Measurements from ENCODE around the gene TRMT61A. TPM values are rescaled to one million over a fixed set of nuclear protein-coding genes. Genes with fewer than 3 reads are reported as not detected.

The TRMT61A gene
- total and polyA plus RNA-seq, 2 experiments from 2014 or later, result 13.3 to 15.0 TPM

GRCh38 chr14:103520269-103520656 lies 8.7 kb upstream of the TRMT61A start:
- Histone ChIP-seq H3K4me1 (ENCODE audit: insufficient read depth) (peaks cover 11% of the 10 kb centered on the region), H4K20me1 (ENCODE audit: insufficient read depth) (no peaks in the 10 kb centered on the region), H3K9me3 (ENCODE audit: low read depth) (no peaks in the 10 kb centered on the region), H3K9me2 (ENCODE audit: insufficient read depth) (no peaks in the 10 kb centered on the region), H3K4me2 (ENCODE audit: unreplicated experiment) (no peak overlapping the region), H3K27ac (no peak overlapping the region), H2AFZ (no peak overlapping the region), H3K4me3 (no peak overlapping the region), H3F3A (ENCODE audit: insufficient read depth) (peaks cover 8% of the 10 kb centered on the region; the same call in 1 of the 2 replicates), H3K79me2 (ENCODE audit: insufficient read depth) (no peaks in the 10 kb centered on the region), H3K27me3 (replicated peaks; ENCODE audit: insufficient read depth) (no peaks in the 10 kb centered on the region), H3K36me3 (ENCODE audit: low read depth) (no peaks in the 10 kb centered on the region), H3K9ac (no peak overlapping the region)
- DNase-seq, result no peak
- 55 to 69% methylated on average over 4 to 10 of the region's 10 CpGs for WGBS, 2 experiments (ENCODE audit: low coverage in 1 of 2, low lambda C conversion rate in 2 of 2, missing lambda C conversion rate in 2 of 2)
- TF ChIP-seq EZH2 (IDR thresholded peaks at IDR 0.05; ENCODE audit: insufficient read depth, poor library complexity, severe bottlenecking), result no peak
- TF ChIP-seq EZH2phosphoT487 (IDR thresholded peaks at IDR 0.05; ENCODE audit: insufficient read depth, low read depth), result no peak
- in situ Hi-C loops (cut with MboI), result no loop called here

GRCh38 chr14:103520657-103521437 lies 8.1 kb upstream of the TRMT61A start:
- H2AFZ ChIP-seq, result no peak overlapping the region
- peak overlapping the region; percentile 57 for H3K4me3 ChIP-seq
- H3K4me1 ChIP-seq (ENCODE audit: insufficient read depth), result peaks cover 11% of the 10 kb centered on the region
- H3F3A ChIP-seq (ENCODE audit: insufficient read depth), result peaks cover 8% of the 10 kb centered on the region; the same call in 1 of the 2 replicates
- H3K79me2 ChIP-seq (ENCODE audit: insufficient read depth), result no peaks in the 10 kb centered on the region
- H3K9me2 ChIP-seq (ENCODE audit: insufficient read depth), result no peaks in the 10 kb centered on the region
- no peaks in the 10 kb centered on the region for H3K9me3 ChIP-seq (ENCODE audit: low read depth)
- H3K9ac ChIP-seq, result no peak overlapping the region
- H4K20me1 ChIP-seq (ENCODE audit: insufficient read depth), result no peaks in the 10 kb centered on the region
- 5 to 15% methylated on average over 16 to 65 of the region's 66 CpGs for WGBS, 2 experiments (ENCODE audit: low coverage in 1 of 2, low lambda C conversion rate in 2 of 2, missing lambda C conversion rate in 2 of 2)
- H3K36me3 ChIP-seq (ENCODE audit: low read depth), result no peaks in the 10 kb centered on the region
- peak; percentile 78 for DNase-seq
- in situ Hi-C loops (cut with MboI), result no loop called here
- TF ChIP-seq EZH2 (IDR thresholded peaks at IDR 0.05; ENCODE audit: insufficient read depth, poor library complexity, severe bottlenecking), result no peak
- TF ChIP-seq EZH2phosphoT487 (IDR thresholded peaks at IDR 0.05; ENCODE audit: insufficient read depth, low read depth), result no peak
- no peak overlapping the region for H3K27ac ChIP-seq
- no peaks in the 10 kb centered on the region for H3K27me3 ChIP-seq (replicated peaks; ENCODE audit: insufficient read depth)
- peak overlapping the region; percentile 9 for H3K4me2 ChIP-seq (ENCODE audit: unreplicated experiment)

- DNase-seq, result peak; percentile 40
- Histone ChIP-seq H3F3A (ENCODE audit: insufficient read depth) (peaks cover 1% of the 10 kb centered on the region; the same call in 1 of the 2 replicates), H3K27ac (no peak overlapping the region), H3K4me1 (ENCODE audit: insufficient read depth) (peaks cover 11% of the 10 kb centered on the region), H3K9ac (peak overlapping the region; percentile 19; the same call in 1 of the 2 replicates), H3K27me3 (replicated peaks; ENCODE audit: insufficient read depth) (no peaks in the 10 kb centered on the region), H3K9me2 (ENCODE audit: insufficient read depth) (no peaks in the 10 kb centered on the region), H4K20me1 (ENCODE audit: insufficient read depth) (no peaks in the 10 kb centered on the region), H3K4me3 (peak overlapping the region; percentile 57), H3K4me2 (ENCODE audit: unreplicated experiment) (peak overlapping the region; percentile 9), H2AFZ (peak overlapping the region; percentile 30; the same call in 1 of the 2 replicates), H3K36me3 (ENCODE audit: low read depth) (no peaks in the 10 kb centered on the region), H3K79me2 (ENCODE audit: insufficient read depth) (no peaks in the 10 kb centered on the region), H3K9me3 (ENCODE audit: low read depth) (no peaks in the 10 kb centered on the region)
- 2% methylated on average over 7 to 33 of the region's 77 CpGs for WGBS, 2 experiments (ENCODE audit: low coverage in 1 of 2, low lambda C conversion rate in 2 of 2, missing lambda C conversion rate in 2 of 2)
- in situ Hi-C loops (cut with MboI), result no loop called here
- TF ChIP-seq EZH2 (IDR thresholded peaks at IDR 0.05; ENCODE audit: insufficient read depth, poor library complexity, severe bottlenecking), result no peak
- TF ChIP-seq EZH2phosphoT487 (IDR thresholded peaks at IDR 0.05; ENCODE audit: insufficient read depth, low read depth), result no peak
Measured at GRCh38 chr14:103521438-103521950, 7.5 kb upstream of the TRMT61A start.

DNA sequence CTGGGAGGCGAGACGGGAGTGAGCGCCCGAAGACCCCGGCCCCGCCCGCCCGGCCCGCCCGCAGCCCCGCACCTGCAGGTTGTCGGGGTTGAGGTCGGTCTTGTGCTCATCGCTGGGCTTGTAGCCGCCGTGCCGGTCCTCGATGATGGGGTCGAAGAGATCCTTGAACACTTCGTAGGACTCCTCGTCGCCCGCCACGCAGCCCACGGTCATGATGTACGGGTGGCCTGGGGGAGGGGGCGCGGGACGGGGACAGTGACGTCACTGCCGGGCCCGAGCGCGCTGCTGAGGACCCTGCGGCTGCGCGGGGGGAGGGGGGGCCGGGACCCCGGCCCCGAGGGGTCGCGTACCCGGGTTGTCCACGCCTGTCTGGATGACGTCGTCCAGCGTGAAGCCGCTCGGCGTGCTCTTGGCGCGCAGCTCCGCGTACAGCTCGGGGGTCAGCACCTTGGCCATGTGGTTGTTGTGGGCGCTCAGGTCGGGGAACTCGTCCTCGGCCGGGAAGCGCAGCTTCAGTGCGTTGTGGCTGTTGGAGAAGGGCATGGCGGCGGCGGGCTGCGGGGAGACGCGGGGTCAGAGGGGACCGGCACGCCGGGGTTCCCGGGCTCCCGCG lies 6.9 kb upstream of the TRMT61A start:
- WGBS, 2 experiments (ENCODE audit: low coverage in 1 of 2, low lambda C conversion rate in 2 of 2, missing lambda C conversion rate in 2 of 2), result 3% methylated on average over 30 to 46 of the region's 74 CpGs
- Histone ChIP-seq H3K36me3 (ENCODE audit: low read depth) (no peaks in the 10 kb centered on the region), H3K27me3 (replicated peaks; ENCODE audit: insufficient read depth) (no peaks in the 10 kb centered on the region), H3K79me2 (ENCODE audit: insufficient read depth) (no peaks in the 10 kb centered on the region), H3K4me3 (peak overlapping the region; percentile 57), H2AFZ (peak overlapping the region; percentile 44; the same call in 1 of the 2 replicates), H3K4me2 (ENCODE audit: unreplicated experiment) (peak overlapping the region; percentile 70), H4K20me1 (ENCODE audit: insufficient read depth) (no peaks in the 10 kb centered on the region), H3K9ac (peak overlapping the region; percentile 30; the same call in 1 of the 2 replicates), H3F3A (ENCODE audit: insufficient read depth) (peaks cover 4% of the 10 kb centered on the region; the same call in 1 of the 2 replicates), H3K27ac (no peak overlapping the region), H3K9me2 (ENCODE audit: insufficient read depth) (no peaks in the 10 kb centered on the region), H3K9me3 (ENCODE audit: low read depth) (no peaks in the 10 kb centered on the region), H3K4me1 (ENCODE audit: insufficient read depth) (peaks cover 13% of the 10 kb centered on the region)
- peak; percentile 50 for DNase-seq
- TF ChIP-seq EZH2 (IDR thresholded peaks at IDR 0.05; ENCODE audit: insufficient read depth, poor library complexity, severe bottlenecking) (no peak), EZH2phosphoT487 (IDR thresholded peaks at IDR 0.05; ENCODE audit: insufficient read depth, low read depth) (peak; percentile 67; the same call in 1 of the 2 replicates)
- in situ Hi-C loops (cut with MboI), result no loop called here
